Adrenal gland (tissue), 5 donors: Measurements from ENCODE around the gene NBPF3.

Experiments
- POLR2A ChIP-seq, 2 donors: fragments of 450-650 bp; IDR thresholded peaks; one replicate each; pipeline ENCODE4 v1.6.1; 2017; ENCODE audit warnings: antibody characterized with exemption in 2 of 2, mild to moderate bottlenecking in 2 of 2, moderate library complexity in 1 of 2
- TF ChIP-seq, protein P1 (sequence below), 6 experiments: fragments of 450-650 bp in 4 of 6; fragments of 200-600 bp in 2 of 6; sonication (generic) in 1 of 6; IDR thresholded peaks; 1 replicate in 5 of 6; 2 replicates in 1 of 6; pipeline versions ENCODE4 v1.5.1 to v1.8.0; 2016 to 2021; ENCODE audit warnings: antibody characterized with exemption in 6 of 6, mild to moderate bottlenecking in 2 of 6, moderate library complexity in 1 of 6
- donor health status: DM: no; HTN: no; CAD: no.

DNA sequence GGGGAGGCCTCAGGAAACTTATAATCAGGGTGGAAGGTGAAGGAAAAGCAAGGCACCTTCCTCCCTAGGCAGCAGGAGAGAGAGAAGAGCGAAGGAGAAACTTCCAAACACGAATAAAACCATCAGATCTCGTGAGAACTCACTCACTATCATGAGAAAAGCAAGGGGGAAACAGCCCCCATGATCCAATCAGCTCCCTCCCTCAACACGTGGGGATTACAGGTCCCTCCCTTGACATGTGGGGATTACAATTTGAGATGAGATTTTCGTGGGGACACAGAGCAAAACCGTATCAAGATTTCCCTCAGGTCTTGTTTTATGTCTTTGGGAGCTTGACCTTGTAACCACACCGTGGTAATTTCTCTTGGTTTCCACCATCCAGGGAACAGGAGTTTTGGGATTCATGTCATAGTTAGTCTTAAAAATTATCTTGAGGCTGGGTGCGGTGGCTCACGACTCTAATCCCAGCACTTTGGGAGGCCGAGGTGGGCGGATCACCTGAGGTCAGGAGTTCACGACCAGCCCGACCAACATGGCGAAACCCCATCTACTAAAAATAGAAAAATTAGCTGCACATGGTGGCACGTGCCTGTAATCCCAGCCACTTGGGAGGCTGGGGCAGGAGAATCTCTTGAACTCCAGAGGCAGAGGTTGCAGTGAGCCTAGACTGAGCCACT, 47.2 kb upstream of the NBPF3 start:
- TF ChIP-seq POLR2A (IDR thresholded peaks at IDR 0.05) = no peak
- TF ChIP-seq, protein P1, sequence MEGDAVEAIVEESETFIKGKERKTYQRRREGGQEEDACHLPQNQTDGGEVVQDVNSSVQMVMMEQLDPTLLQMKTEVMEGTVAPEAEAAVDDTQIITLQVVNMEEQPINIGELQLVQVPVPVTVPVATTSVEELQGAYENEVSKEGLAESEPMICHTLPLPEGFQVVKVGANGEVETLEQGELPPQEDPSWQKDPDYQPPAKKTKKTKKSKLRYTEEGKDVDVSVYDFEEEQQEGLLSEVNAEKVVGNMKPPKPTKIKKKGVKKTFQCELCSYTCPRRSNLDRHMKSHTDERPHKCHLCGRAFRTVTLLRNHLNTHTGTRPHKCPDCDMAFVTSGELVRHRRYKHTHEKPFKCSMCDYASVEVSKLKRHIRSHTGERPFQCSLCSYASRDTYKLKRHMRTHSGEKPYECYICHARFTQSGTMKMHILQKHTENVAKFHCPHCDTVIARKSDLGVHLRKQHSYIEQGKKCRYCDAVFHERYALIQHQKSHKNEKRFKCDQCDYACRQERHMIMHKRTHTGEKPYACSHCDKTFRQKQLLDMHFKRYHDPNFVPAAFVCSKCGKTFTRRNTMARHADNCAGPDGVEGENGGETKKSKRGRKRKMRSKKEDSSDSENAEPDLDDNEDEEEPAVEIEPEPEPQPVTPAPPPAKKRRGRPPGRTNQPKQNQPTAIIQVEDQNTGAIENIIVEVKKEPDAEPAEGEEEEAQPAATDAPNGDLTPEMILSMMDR (IDR thresholded peaks at IDR 0.05) = no peak
